ENCODE measurements around the gene TMEM250. TPM values are rescaled to one million over a fixed set of nuclear protein-coding genes. Genes with fewer than 3 reads are reported as not detected.

The TMEM250 gene
- total RNA-seq, 1 experiment from 2014 or later = 43.2 TPM

DNA sequence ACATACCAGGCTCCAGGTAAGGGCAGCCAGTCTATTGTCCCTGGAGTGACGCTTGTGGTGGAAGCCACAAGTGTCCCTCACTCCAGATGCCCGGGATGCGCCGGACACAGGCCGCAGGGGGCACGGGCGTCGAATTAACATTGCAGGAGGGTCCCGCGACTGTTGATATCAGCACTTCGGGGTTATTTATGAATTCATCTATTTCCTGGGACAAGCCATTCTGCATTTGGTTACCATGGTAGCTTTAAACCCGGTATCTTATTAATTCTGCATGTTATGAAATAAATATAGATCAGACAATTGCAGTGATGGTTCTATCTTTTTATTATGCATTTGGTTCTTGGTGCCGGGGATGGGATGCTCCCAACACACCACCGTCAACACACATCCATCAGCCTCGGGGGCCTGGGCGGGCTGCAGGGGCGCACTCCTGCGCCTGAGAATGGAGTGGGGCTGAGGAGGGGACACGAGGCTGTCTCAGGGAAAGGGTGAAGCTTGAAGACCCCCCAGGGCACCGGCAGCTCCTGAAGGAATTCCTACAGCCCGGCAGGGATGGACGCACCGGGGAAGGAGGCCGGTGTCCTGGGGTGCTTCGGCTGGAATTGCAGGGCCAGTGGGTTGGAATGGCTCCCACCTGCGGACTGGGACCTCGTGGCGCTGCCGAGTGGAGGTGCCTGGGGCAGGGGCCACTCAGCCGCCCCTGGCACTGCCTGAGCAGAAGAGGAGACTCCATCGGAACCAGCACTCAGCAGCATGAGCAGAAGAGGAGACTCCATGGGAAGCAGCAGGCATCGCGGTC is 17.7 kb upstream of the TMEM250 start:
- Mint-ChIP-seq H3K9me3 (ENCODE audit: unreplicated experiment) (no peaks in the 10 kb centered on the region), H3K27ac (ENCODE audit: low read depth, unreplicated experiment) (no peak overlapping the region), H3K27me3 (ENCODE audit: insufficient read depth, unreplicated experiment) (peaks cover 21% of the 10 kb centered on the region), H3K4me1 (ENCODE audit: insufficient read depth, unreplicated experiment) (no peaks in the 10 kb centered on the region), H3K4me3 (ENCODE audit: unreplicated experiment) (no peak overlapping the region), H3K36me3 (ENCODE audit: insufficient read depth, unreplicated experiment) (no peaks in the 10 kb centered on the region)
- DNase-seq (ENCODE audit: unreplicated experiment) = no peak
- TF ChIP-seq, protein P1, sequence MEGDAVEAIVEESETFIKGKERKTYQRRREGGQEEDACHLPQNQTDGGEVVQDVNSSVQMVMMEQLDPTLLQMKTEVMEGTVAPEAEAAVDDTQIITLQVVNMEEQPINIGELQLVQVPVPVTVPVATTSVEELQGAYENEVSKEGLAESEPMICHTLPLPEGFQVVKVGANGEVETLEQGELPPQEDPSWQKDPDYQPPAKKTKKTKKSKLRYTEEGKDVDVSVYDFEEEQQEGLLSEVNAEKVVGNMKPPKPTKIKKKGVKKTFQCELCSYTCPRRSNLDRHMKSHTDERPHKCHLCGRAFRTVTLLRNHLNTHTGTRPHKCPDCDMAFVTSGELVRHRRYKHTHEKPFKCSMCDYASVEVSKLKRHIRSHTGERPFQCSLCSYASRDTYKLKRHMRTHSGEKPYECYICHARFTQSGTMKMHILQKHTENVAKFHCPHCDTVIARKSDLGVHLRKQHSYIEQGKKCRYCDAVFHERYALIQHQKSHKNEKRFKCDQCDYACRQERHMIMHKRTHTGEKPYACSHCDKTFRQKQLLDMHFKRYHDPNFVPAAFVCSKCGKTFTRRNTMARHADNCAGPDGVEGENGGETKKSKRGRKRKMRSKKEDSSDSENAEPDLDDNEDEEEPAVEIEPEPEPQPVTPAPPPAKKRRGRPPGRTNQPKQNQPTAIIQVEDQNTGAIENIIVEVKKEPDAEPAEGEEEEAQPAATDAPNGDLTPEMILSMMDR (IDR thresholded peaks at IDR 0.05; ENCODE audit: unreplicated experiment) = no peak
- ChIA-PET CTCF (interaction anchor here (0.8 to 1.0 kb wide), 3 partner anchors 14 to 122 kb away, joined by 3 to 5 read pairs (median 3); no protein-coding TSS in a partner anchor), POLR2A (no interaction called here)
- BruUV-seq (replicated peaks) = no TSS peak
- intact Hi-C loops (cut with micrococcal nuclease) = no loop called here

DNA sequence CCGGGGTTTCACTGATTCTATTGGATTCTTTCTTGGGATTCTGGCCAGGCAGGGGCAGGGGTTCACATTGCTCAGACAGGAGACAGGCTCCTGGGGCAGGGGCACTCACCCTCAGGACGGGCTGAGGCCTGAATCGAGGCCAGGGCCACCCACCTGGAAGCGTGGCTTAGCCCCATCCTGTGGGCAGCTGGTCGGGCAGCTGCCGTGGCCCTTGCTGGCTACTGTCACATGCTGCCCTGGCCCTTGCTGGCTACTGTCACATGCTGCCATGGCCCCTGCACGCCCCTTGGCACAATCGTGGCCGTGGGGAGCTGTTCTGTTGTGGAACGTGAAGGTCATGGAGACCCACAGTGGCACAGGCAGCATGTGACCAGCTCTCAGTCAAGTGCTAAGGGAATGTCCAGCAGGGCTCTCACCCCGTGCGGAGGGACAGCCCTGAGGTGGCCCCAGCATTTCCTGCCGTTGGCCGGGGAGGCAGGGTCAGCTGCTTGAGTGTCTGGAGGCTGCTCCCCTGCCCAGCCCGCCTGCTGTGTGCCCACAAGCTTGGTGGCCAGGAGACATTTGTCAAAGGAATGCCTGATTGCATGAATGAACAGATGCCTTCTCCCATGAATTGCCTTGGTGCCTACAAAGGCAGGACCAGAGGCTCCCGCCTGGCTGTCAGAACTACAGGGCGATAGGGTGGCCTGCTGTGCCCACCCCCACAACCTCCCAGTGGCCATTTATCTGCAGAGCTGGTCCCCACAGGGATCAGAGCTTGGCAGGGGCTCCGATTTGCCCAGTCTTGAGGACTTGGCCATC is 16.9 kb upstream of the TMEM250 start:
- Mint-ChIP-seq H3K36me3 (ENCODE audit: insufficient read depth, unreplicated experiment) (no peaks in the 10 kb centered on the region), H3K9me3 (ENCODE audit: unreplicated experiment) (no peaks in the 10 kb centered on the region), H3K4me1 (ENCODE audit: insufficient read depth, unreplicated experiment) (no peaks in the 10 kb centered on the region), H3K27me3 (ENCODE audit: insufficient read depth, unreplicated experiment) (peaks cover 29% of the 10 kb centered on the region), H3K4me3 (ENCODE audit: unreplicated experiment) (no peak overlapping the region), H3K27ac (ENCODE audit: low read depth, unreplicated experiment) (no peak overlapping the region)
- ChIA-PET POLR2A (interaction anchor here (0.6 kb wide), 1 partner anchor 22 kb away, joined by 3 read pairs; no protein-coding TSS in a partner anchor), CTCF (interaction anchor here (0.8 to 1.0 kb wide), 2 partner anchors 13 to 121 kb away, joined by 3 to 5 read pairs; no protein-coding TSS in a partner anchor)
- BruUV-seq (replicated peaks) = no TSS peak
- intact Hi-C loops (cut with micrococcal nuclease) = no loop called here
- no peak for DNase-seq (ENCODE audit: unreplicated experiment)
- TF ChIP-seq, protein P1 (IDR thresholded peaks at IDR 0.05; ENCODE audit: unreplicated experiment) = no peak

DNA sequence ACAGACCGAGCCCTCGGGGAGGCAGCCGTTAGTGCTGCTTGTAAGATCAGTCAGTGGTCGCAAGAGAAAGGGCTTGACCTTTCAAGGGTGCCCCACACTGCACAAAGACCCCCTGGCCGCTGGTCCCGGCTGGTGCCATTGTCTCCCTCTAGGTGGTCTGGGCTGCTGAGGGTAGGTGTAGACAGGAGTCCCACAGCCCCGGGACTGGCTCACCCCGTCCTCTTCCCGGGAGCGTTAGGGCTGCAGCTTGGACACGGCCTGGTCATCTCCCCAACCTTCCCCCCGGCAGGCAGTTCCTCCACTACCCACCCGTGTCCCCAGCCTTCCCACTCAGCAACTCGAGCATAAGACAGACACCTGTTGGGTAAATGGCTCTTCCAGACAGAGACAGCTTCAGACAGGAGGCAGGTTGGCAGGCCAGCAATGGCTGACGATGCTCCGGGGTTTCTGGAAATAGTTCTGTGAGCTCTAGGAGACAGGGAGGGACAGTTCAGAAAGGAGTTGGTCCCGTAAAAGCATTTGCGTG is 15.3 kb upstream of the TMEM250 start:
- no peak overlapping the region for H3K4me3 Mint-ChIP-seq (ENCODE audit: unreplicated experiment)
- H3K9me3 Mint-ChIP-seq (ENCODE audit: unreplicated experiment) = no peaks in the 10 kb centered on the region
- CTCF ChIA-PET = interaction anchor here (0.5 kb wide), 1 partner anchor 271 kb away, joined by 3 read pairs; no protein-coding TSS in a partner anchor
- intact Hi-C loops (cut with micrococcal nuclease) = no loop called here
- H3K4me1 Mint-ChIP-seq (ENCODE audit: insufficient read depth, unreplicated experiment) = no peaks in the 10 kb centered on the region
- TF ChIP-seq, protein P1 (IDR thresholded peaks at IDR 0.05; ENCODE audit: unreplicated experiment) = no peak
- H3K27ac Mint-ChIP-seq (ENCODE audit: low read depth, unreplicated experiment) = no peak overlapping the region
- POLR2A ChIA-PET = interaction anchor here (0.5 to 0.7 kb wide), 2 partner anchors 14 to 537 kb away, joined by 3 read pairs; no protein-coding TSS in a partner anchor
- BruUV-seq (replicated peaks) = no TSS peak
- DNase-seq (ENCODE audit: unreplicated experiment) = no peak
- H3K36me3 Mint-ChIP-seq (ENCODE audit: insufficient read depth, unreplicated experiment) = peaks cover 7% of the 10 kb centered on the region
- H3K27me3 Mint-ChIP-seq (ENCODE audit: insufficient read depth, unreplicated experiment) = peaks cover 44% of the 10 kb centered on the region

All from MCF 10A (cell line).